Activated CD4-positive, alpha-beta T cell treated with anti-CD3 and anti-CD28 coated beads, Interleukin-2, amount 50 U/mL, for 24 hours (primary cell): ENCODE results near the gene VPS37B.

ENCODE experiments used
- DNase-seq, 2 donors: peaks; one replicate each; pipeline ENCODE4 v3.0.0-alpha.2; 2020; ENCODE audit warnings: low read depth in 1 of 2, low spot score in 1 of 2

Gene VPS37B

GRCh38 chr12:122866379-122866778 is 29.5 kb downstream of the VPS37B start:
- no peak for DNase-seq

GRCh38 chr12:122865268-122866231 is 30.4 kb downstream of the VPS37B start:
- no peak for DNase-seq

GRCh38 chr12:122864894-122865253 is 31.1 kb downstream of the VPS37B start:
- DNase-seq = no peak

GRCh38 chr12:122862872-122863701 is 32.8 kb downstream of the VPS37B start:
- no peak for DNase-seq

- no peak for DNase-seq
Observed at GRCh38 chr12:122862110-122862634, 33.8 kb downstream of the VPS37B start.

- no peak for DNase-seq
Observed at GRCh38 chr12:122861587-122861970, 34.3 kb downstream of the VPS37B start.

- no peak for DNase-seq
Observed at GRCh38 chr12:122860854-122861586, 34.9 kb downstream of the VPS37B start.

- peak; percentile 71 to 78 for DNase-seq
Observed at GRCh38 chr12:122860040-122860853, 35.7 kb downstream of the VPS37B start.

- no peak for DNase-seq
Observed at GRCh38 chr12:122859303-122860039, 36.5 kb downstream of the VPS37B start.

GRCh38 chr12:122858591-122859302 is 37.2 kb downstream of the VPS37B start:
- no peak for DNase-seq

GRCh38 chr12:122858171-122858570 is 37.8 kb downstream of the VPS37B start:
- DNase-seq = no peak

- no peak for DNase-seq
Observed at GRCh38 chr12:122856999-122857671, 38.8 kb downstream of the VPS37B start.

- no peak for DNase-seq
Observed at GRCh38 chr12:122855928-122856831, 39.7 kb downstream of the VPS37B start.

- DNase-seq = no peak
Observed at GRCh38 chr12:122855071-122855829, 40.7 kb downstream of the VPS37B start.

- no peak for DNase-seq
Observed at GRCh38 chr12:122854554-122854953, 41.4 kb downstream of the VPS37B start.

GRCh38 chr12:122853582-122854245 is 42.2 kb downstream of the VPS37B start:
- DNase-seq = no peak
